GM11168 (cell line): ENCODE measurements around the gene DLGAP4.

Experiments used
- in situ Hi-C: fragments of 300-500 bp; cut with MboI; formaldehyde crosslinking; loops from one replicate; pipeline ENCODE4 v1.12.0; 2022; ENCODE audit warnings: low sequenced_read_pairs; ENCODE audit not compliant: unreplicated experiment

The DLGAP4 gene

GRCh38 chr20:36571564-36572504, 265.7 kb downstream of the DLGAP4 start:
- in situ Hi-C loops: no loop called here

GRCh38 chr20:36572701-36573102, 266.6 kb downstream of the DLGAP4 start:
- in situ Hi-C loops: no loop called here

- in situ Hi-C loops: no loop called here
Measured at GRCh38 chr20:36573103-36573797, 267.1 kb downstream of the DLGAP4 start, which contains the start of gene TGIF2. TSS of gene TGIF2 (plus strand) at chr20:36573597. CDS start at chr20:36578775, 5,178 bp downstream.

GRCh38 chr20:36573798-36574365, 267.7 kb downstream of the DLGAP4 start:
- in situ Hi-C loops: no loop called here

GRCh38 chr20:36574366-36575135, 268.4 kb downstream of the DLGAP4 start:
- in situ Hi-C loops: no loop called here

GRCh38 chr20:36576081-36576445, 269.9 kb downstream of the DLGAP4 start:
- in situ Hi-C loops: no loop called here
